MCF 10A (cell line): ENCODE results near the gene MRTO4. TPM values are rescaled to one million over a fixed set of nuclear protein-coding genes. Genes with fewer than 3 reads are reported as not detected.

Source experiments
- BruUV-seq: library from RNA; stranded (reverse); fragments of 400-500 nt; replicated peaks from 2 replicates; lab custom pipeline; 2021; lab: Mats Ljungman, UMichigan
- CTCF ChIA-PET: fragments of 300-600 bp; sonication (Branson Sonifier 250); formaldehyde crosslinking; extraction: SDS; loops from one replicate; lab custom pipeline; 2021; ENCODE audit warnings: antibody characterized with exemption, inconsistent platforms; lab: Yijun Ruan, JAX
- POLR2A ChIA-PET: fragments of 300-600, 350-650 bp; sonication (Branson Sonifier 250); formaldehyde crosslinking; extraction: SDS; loops from one replicate; lab custom pipeline; 2020; ENCODE audit warnings: antibody characterized with exemption, inconsistent platforms; lab: Yijun Ruan, JAX
- DNase-seq: peaks from one replicate; pipeline ENCODE4 v3.0.0-alpha.2; 2018; ENCODE audit not compliant: unreplicated experiment
- H3K27ac Mint-ChIP-seq: one replicate; pipeline ENCODE4 v1.8.0; 2022; ENCODE audit warnings: mild to moderate bottlenecking, low read depth, mixed read lengths; ENCODE audit not compliant: unreplicated experiment
- H3K27me3 Mint-ChIP-seq: one replicate; pipeline ENCODE4 v1.8.0; 2022; ENCODE audit warnings: mixed read lengths; ENCODE audit not compliant: insufficient read depth, unreplicated experiment
- H3K36me3 Mint-ChIP-seq: one replicate; pipeline ENCODE4 v1.8.0; 2022; ENCODE audit warnings: mild to moderate bottlenecking, moderate library complexity, mixed read lengths; ENCODE audit not compliant: insufficient read depth, unreplicated experiment
- H3K4me1 Mint-ChIP-seq: one replicate; pipeline ENCODE4 v1.8.0; 2022; ENCODE audit warnings: mixed read lengths; ENCODE audit not compliant: insufficient read depth, unreplicated experiment
- H3K4me3 Mint-ChIP-seq: one replicate; pipeline ENCODE4 v1.8.0; 2022; ENCODE audit warnings: mild to moderate bottlenecking, moderate library complexity, mixed read lengths; ENCODE audit not compliant: unreplicated experiment
- H3K9me3 Mint-ChIP-seq: one replicate; pipeline ENCODE4 v1.8.0; 2022; ENCODE audit warnings: mixed read lengths; ENCODE audit not compliant: unreplicated experiment
- intact Hi-C: fragments of 100-400 bp; cut with micrococcal nuclease; formaldehyde crosslinking; loops from 2 replicates; pipeline ENCODE4 v1.14.1; 2022
- total RNA-seq: library from RNA; stranded (reverse); gene quantifications from 2 replicates; pipeline ENCODE4 v1.2.3, GENCODE V29; 2022
- TF ChIP-seq, protein P1 (sequence below): fragments of 200-600 bp; IDR thresholded peaks from one replicate; pipeline ENCODE4 v1.8.0; 2022; ENCODE audit warnings: antibody characterized with exemption, mild to moderate bottlenecking; ENCODE audit not compliant: unreplicated experiment

MRTO4 gene
- total RNA-seq, 1 experiment from 2014 or later = 46.0 TPM

DNA sequence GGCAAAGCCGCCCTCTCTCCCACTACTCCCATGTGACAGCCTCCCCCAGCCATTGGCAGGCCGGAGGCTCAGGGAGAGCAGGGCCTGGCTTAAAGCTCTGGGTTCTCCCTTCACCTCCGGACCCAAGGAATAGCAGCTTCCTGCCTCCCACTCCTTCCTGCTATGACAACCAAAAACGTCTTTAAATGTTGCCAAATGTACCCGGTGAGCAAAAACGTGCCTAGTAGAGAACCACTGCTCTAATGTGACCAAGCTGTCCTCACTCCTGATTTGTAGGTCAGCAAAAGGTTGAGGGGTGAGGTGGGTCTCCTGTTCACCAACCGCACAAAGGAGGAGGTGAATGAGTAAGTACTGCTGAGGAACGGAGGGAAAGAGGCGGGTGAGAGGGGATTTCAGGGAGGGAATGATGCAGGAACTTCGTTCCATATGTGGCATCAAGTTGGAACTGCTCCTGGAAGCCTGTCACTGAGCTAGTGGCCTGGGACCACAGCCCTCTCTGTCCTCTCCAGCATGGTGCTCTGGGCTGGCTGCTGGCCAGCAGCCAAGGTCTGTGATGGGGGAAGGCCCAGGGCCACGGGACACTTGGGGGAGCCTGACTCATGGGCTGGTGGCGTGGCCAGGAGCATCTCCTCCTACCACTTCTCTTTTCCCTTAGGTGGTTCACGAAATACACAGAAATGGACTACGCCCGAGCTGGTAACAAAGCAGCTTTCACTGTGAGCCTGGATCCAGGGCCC is 5.7 kb downstream of the MRTO4 start:
- no peak overlapping the region for H3K4me3 Mint-ChIP-seq
- no peaks in the 10 kb centered on the region for H3K27me3 Mint-ChIP-seq
- peaks cover 48% of the 10 kb centered on the region for H3K36me3 Mint-ChIP-seq
- no peaks in the 10 kb centered on the region for H3K9me3 Mint-ChIP-seq
- intact Hi-C loops = no loop called here
- TF ChIP-seq, protein P1, sequence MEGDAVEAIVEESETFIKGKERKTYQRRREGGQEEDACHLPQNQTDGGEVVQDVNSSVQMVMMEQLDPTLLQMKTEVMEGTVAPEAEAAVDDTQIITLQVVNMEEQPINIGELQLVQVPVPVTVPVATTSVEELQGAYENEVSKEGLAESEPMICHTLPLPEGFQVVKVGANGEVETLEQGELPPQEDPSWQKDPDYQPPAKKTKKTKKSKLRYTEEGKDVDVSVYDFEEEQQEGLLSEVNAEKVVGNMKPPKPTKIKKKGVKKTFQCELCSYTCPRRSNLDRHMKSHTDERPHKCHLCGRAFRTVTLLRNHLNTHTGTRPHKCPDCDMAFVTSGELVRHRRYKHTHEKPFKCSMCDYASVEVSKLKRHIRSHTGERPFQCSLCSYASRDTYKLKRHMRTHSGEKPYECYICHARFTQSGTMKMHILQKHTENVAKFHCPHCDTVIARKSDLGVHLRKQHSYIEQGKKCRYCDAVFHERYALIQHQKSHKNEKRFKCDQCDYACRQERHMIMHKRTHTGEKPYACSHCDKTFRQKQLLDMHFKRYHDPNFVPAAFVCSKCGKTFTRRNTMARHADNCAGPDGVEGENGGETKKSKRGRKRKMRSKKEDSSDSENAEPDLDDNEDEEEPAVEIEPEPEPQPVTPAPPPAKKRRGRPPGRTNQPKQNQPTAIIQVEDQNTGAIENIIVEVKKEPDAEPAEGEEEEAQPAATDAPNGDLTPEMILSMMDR = no peak
- CTCF ChIA-PET = interaction anchor here (1.3 kb wide), 1 partner anchor 16 kb away, joined by 5 read pairs; no protein-coding TSS in a partner anchor
- POLR2A ChIA-PET = interaction anchor here (0.6 to 1.4 kb wide), 2 partner anchors 50 to 112 kb away, joined by 3 to 4 read pairs; no protein-coding TSS in a partner anchor
- peaks cover 11% of the 10 kb centered on the region for H3K4me1 Mint-ChIP-seq
- no TSS peak for BruUV-seq
- no peak for DNase-seq
- H3K27ac Mint-ChIP-seq = no peak overlapping the region

GRCh38 chr1:19258353-19258752 is 6.7 kb downstream of the MRTO4 start:
- Mint-ChIP-seq H3K27me3 (no peaks in the 10 kb centered on the region), H3K9me3 (no peaks in the 10 kb centered on the region), H3K27ac (no peak overlapping the region), H3K4me3 (no peak overlapping the region), H3K36me3 (peaks cover 48% of the 10 kb centered on the region), H3K4me1 (peaks cover 5% of the 10 kb centered on the region)
- intact Hi-C loops = no loop called here
- ChIA-PET CTCF (interaction anchor here (0.7 kb wide), 1 partner anchor 577 kb away, joined by 3 read pairs; no protein-coding TSS in a partner anchor), POLR2A (no interaction called here)
- no TSS peak for BruUV-seq
- DNase-seq = no peak
- TF ChIP-seq, protein P1 = no peak

DNA sequence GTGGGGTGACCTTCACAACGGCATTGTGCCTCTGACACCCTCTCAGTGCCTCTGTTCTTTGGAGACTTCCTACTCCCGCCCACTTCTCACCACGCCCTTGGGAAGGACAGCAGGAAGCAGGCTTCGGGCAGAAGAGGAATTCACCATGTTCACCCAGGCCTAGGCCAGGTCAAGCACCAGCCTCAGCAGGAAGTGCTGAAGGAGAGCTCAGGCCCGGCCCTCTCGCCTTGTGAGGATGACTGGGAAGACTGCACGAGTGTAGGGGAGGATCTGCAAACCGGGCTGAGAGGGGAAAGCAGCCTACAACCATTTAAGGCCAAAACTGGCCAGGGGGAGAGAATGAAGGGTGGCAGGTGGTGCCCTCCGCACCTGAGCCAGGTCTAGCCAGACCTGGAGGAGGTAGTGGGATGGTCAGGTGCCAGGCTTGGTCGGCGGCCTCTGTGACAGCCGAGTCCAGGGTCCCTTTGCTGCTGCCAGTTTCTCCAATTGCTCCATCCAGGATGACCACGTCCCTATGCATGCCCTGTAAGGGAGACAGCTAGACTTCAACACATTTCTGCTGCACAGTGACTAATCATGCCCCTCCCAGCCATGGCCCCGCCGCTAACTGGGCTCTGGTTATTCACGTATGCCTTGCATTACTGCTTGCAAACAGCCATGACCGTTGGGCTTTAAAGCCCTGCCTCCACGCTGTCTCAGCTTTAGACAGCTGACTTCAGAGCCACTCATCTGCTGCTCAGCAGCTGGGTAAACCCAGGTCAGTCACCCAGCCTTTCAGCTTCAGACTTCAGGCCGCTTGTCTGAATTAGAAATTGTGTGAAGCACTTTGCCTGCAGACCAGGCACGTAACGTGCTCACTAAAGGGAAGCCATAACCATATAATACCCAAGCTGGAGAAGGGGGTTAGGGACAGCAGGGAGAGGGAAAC is 8.9 kb downstream of the MRTO4 start:
- intact Hi-C loops = no loop called here
- ChIA-PET POLR2A (interaction anchor here (0.9 kb wide), 1 partner anchor 9 kb away, joined by 3 read pairs; the partner anchor contains the start of genes EMC1 and MRTO4), CTCF (interaction anchor here (0.7 kb wide), 1 partner anchor 86 kb away, joined by 3 read pairs; no protein-coding TSS in a partner anchor)
- BruUV-seq = no TSS peak
- Mint-ChIP-seq H3K9me3 (no peaks in the 10 kb centered on the region), H3K27ac (no peak overlapping the region), H3K36me3 (peaks cover 40% of the 10 kb centered on the region), H3K27me3 (no peaks in the 10 kb centered on the region), H3K4me1 (no peaks in the 10 kb centered on the region), H3K4me3 (no peak overlapping the region)
- peak; percentile 23 for DNase-seq
- TF ChIP-seq, protein P1 = no peak

GRCh38 chr1:19262047-19262446 is 10.4 kb downstream of the MRTO4 start:
- Mint-ChIP-seq H3K9me3 (no peaks in the 10 kb centered on the region), H3K4me1 (no peaks in the 10 kb centered on the region), H3K27ac (no peak overlapping the region), H3K27me3 (no peaks in the 10 kb centered on the region), H3K4me3 (no peak overlapping the region), H3K36me3 (peaks cover 26% of the 10 kb centered on the region)
- TF ChIP-seq, protein P1 = no peak
- ChIA-PET POLR2A (interaction anchor here (0.6 to 1.4 kb wide), 2 partner anchors 10 to 11 kb away, joined by 3 to 5 read pairs; partner anchors contain the start of genes EMC1 and MRTO4), CTCF (interaction anchor here (0.6 to 1.0 kb wide), 3 partner anchors 76 to 1621 kb away, joined by 3 read pairs; no protein-coding TSS in a partner anchor)
- BruUV-seq = no TSS peak
- intact Hi-C loops = no loop called here
- no peak for DNase-seq
